CD8-positive, alpha-beta memory T cell (primary cell): ENCODE results near the gene CPXM2. TPM values are rescaled to one million over a fixed set of nuclear protein-coding genes. Genes with fewer than 3 reads are reported as not detected.

ENCODE experiments used
- CTCF ChIA-PET: fragments of 350-600 bp; sonication (Branson Sonifier 250); formaldehyde crosslinking; loops from one replicate; lab custom pipeline; 2021; ENCODE audit warnings: antibody characterized with exemption; lab: Charles Lee
- POLR2A ChIA-PET: fragments of 350-600 bp; sonication (Branson Sonifier 250); formaldehyde crosslinking; loops from one replicate; lab custom pipeline; 2021; ENCODE audit warnings: antibody characterized with exemption; lab: Charles Lee
- DNase-seq, 5 donors: peaks; one replicate each; pipeline versions ENCODE4 v3.0.0 to v3.0.0-alpha.2; 2020 to 2022; ENCODE audit warnings: mixed read lengths in 1 of 5
- H3K27ac ChIP-seq: one replicate; pipeline ENCODE4 v1.7.0; 2013; ENCODE audit warnings: low read depth, mild to moderate bottlenecking, low read length, moderate library complexity
- H3K27me3 ChIP-seq: 2 replicates; pipeline ENCODE4 v1.7.0; 2013; ENCODE audit warnings: low read length, mild to moderate bottlenecking; ENCODE audit not compliant: insufficient read depth, poor library complexity, severe bottlenecking
- H3K36me3 ChIP-seq: 2 replicates; pipeline ENCODE4 v1.7.0; 2013; ENCODE audit warnings: mild to moderate bottlenecking, low read length, moderate library complexity; ENCODE audit not compliant: insufficient read depth
- H3K4me1 ChIP-seq: 2 replicates; pipeline ENCODE4 v1.7.0; 2013; ENCODE audit warnings: mild to moderate bottlenecking, low read length, moderate library complexity; ENCODE audit not compliant: insufficient read depth
- H3K4me3 ChIP-seq: 2 replicates; pipeline ENCODE4 v1.7.0; 2013; ENCODE audit warnings: mild to moderate bottlenecking, low read length
- H3K9me3 ChIP-seq: 2 replicates; pipeline ENCODE4 v1.7.0; 2013; ENCODE audit warnings: mild to moderate bottlenecking, low read length
- H3K27ac Mint-ChIP-seq, 8 donors: one replicate each; pipeline ENCODE4 v1.8.0; 2020 to 2021; ENCODE audit warnings: mixed read lengths in 8 of 8, mild to moderate bottlenecking in 6 of 8, inconsistent platforms in 3 of 8, moderate library complexity in 3 of 8
- H3K27me3 Mint-ChIP-seq, 2 donors: one replicate each; pipeline ENCODE4 v1.8.0; 2020 to 2021; ENCODE audit warnings: mixed read lengths in 2 of 2, mild to moderate bottlenecking in 1 of 2, moderate library complexity in 1 of 2
- H3K36me3 Mint-ChIP-seq, 3 donors: one replicate each; pipeline ENCODE4 v1.8.0; 2020 to 2021; ENCODE audit warnings: mixed read lengths in 3 of 3, inconsistent platforms in 1 of 3, mild to moderate bottlenecking in 1 of 3
- H3K4me1 Mint-ChIP-seq, 3 donors: one replicate each; pipeline ENCODE4 v1.8.0; 2020 to 2021; ENCODE audit warnings: mixed read lengths in 3 of 3, inconsistent platforms in 1 of 3, mild to moderate bottlenecking in 1 of 3
- H3K4me3 Mint-ChIP-seq, 7 donors: one replicate each; pipeline ENCODE4 v1.8.0; 2020 to 2021; ENCODE audit warnings: mixed read lengths in 7 of 7, mild to moderate bottlenecking in 6 of 7, moderate library complexity in 4 of 7, inconsistent platforms in 2 of 7
- H3K9me3 Mint-ChIP-seq, 5 donors: one replicate each; pipeline ENCODE4 v1.8.0; 2020 to 2022; ENCODE audit warnings: mixed read lengths in 5 of 5, mild to moderate bottlenecking in 3 of 5, moderate library complexity in 2 of 5, inconsistent platforms in 1 of 5
- polyA plus RNA-seq: library from polyadenylated mRNA; unstranded; fragments of 300-500 nt; fragmentation: Illumina TruSeq; gene quantifications from one replicate; pipeline ENCODE4 v1.2.3, GENCODE V29; 2021
- total RNA-seq, 2 experiments: library from RNA; stranded (reverse); gene quantifications; one replicate each; pipeline ENCODE4 v1.2.3, GENCODE V29; 2021

CPXM2 gene
- total and polyA plus RNA-seq, 3 experiments from 2014 or later, result not detected

DNA sequence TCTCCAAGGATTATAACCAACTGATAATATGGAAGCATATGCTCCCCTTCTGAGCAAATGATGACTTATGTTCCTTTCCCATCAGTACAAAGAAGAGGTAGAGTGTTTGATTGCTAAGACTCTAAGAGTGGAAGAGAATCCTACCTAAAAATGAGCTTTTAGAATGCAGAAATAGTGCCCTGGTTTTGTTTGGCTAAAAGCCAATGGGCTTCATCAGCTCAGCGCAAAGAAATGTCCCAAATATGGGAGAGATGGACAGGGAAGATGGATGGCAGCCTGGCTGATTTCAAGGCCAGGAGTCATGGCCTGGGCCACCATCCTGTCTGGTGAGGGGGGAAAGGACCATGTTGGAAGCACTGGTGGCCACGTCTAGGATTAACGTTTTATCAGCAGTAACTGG lies 165.2 kb downstream of the CPXM2 start:
- Histone ChIP-seq H3K27ac (no peak overlapping the region), H3K9me3 (no peaks in the 10 kb centered on the region), H3K36me3 (no peaks in the 10 kb centered on the region), H3K27me3 (no peaks in the 10 kb centered on the region), H3K4me1 (no peaks in the 10 kb centered on the region), H3K4me3 (no peak overlapping the region)
- ChIA-PET POLR2A (no interaction called here), CTCF (no interaction called here)
- Mint-ChIP-seq H3K9me3 (peaks cover 0 to 8% (median 3%) of the 10 kb centered on the region in 5 donors), H3K4me3 (no peak overlapping the region), H3K36me3 (no peaks in the 10 kb centered on the region), H3K27me3 (peaks cover 0 to 3% of the 10 kb centered on the region in 2 donors), H3K4me1 (no peaks in the 10 kb centered on the region), H3K27ac (no peak overlapping the region)
- no peak for DNase-seq

DNA sequence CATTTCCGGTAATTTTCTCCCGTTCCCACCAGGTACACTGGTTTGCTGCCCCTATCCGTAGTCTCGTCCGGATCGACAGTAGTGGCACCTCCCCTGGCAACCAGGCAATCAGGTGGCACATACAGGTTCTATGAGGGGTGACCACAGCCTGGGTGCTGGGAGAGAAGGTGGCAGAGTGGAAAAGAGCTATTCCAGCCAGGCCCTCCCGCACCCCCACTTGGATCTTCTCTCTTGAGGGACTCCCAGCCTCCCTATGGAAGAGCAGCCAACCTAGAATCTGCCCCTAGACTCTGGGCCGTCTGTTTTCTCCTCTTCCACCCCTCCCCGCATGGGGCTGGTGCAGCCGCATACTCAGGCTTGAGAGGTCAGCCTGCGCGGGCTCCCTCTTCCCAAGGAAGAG lies 166.9 kb downstream of the CPXM2 start:
- Histone ChIP-seq H3K9me3 (no peaks in the 10 kb centered on the region), H3K4me1 (no peaks in the 10 kb centered on the region), H3K27ac (no peak overlapping the region), H3K27me3 (no peaks in the 10 kb centered on the region), H3K4me3 (no peak overlapping the region), H3K36me3 (no peaks in the 10 kb centered on the region)
- POLR2A ChIA-PET, result no interaction called here
- Mint-ChIP-seq H3K4me3 (no peak overlapping the region), H3K36me3 (no peaks in the 10 kb centered on the region), H3K27ac (no peak overlapping the region), H3K27me3 (peaks cover 0 to 3% of the 10 kb centered on the region in 2 donors), H3K4me1 (no peaks in the 10 kb centered on the region), H3K9me3 (peaks cover 0 to 8% (median 3%) of the 10 kb centered on the region in 5 donors)
- CTCF ChIA-PET, result no interaction called here
- DNase-seq, result no peak

DNA sequence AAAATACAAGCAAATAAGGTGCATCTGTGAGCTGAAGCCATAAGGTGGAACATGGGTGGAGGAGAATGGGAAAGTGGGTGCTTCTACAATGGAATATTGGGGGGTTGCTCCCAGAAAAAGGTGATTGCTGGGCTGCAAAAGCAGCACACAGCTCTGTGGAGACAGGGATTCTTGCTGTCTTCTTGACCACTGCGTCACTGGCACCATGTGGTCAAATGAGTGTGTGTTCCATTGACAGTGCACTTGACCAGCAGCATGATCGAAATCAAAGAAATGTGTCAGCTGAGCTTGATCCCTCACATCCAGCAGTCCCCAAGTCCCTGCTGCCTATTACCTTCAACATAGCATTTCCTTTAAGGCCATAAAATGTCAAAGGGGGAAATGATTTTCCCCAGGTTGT lies 169.3 kb downstream of the CPXM2 start:
- H3K4me1 Mint-ChIP-seq, result no peaks in the 10 kb centered on the region
- Histone ChIP-seq H3K36me3 (no peaks in the 10 kb centered on the region), H3K27me3 (no peaks in the 10 kb centered on the region), H3K4me3 (no peak overlapping the region), H3K9me3 (no peaks in the 10 kb centered on the region), H3K27ac (no peak overlapping the region), H3K4me1 (no peaks in the 10 kb centered on the region)
- H3K36me3 Mint-ChIP-seq, result no peaks in the 10 kb centered on the region
- no peak overlapping the region for H3K4me3 Mint-ChIP-seq
- no peaks in the 10 kb centered on the region for H3K27me3 Mint-ChIP-seq
- POLR2A ChIA-PET, result no interaction called here
- peaks cover 0 to 4% (median 0%) of the 10 kb centered on the region in 5 donors for H3K9me3 Mint-ChIP-seq
- CTCF ChIA-PET, result no interaction called here
- H3K27ac Mint-ChIP-seq, result no peak overlapping the region
- DNase-seq, result no peak

DNA sequence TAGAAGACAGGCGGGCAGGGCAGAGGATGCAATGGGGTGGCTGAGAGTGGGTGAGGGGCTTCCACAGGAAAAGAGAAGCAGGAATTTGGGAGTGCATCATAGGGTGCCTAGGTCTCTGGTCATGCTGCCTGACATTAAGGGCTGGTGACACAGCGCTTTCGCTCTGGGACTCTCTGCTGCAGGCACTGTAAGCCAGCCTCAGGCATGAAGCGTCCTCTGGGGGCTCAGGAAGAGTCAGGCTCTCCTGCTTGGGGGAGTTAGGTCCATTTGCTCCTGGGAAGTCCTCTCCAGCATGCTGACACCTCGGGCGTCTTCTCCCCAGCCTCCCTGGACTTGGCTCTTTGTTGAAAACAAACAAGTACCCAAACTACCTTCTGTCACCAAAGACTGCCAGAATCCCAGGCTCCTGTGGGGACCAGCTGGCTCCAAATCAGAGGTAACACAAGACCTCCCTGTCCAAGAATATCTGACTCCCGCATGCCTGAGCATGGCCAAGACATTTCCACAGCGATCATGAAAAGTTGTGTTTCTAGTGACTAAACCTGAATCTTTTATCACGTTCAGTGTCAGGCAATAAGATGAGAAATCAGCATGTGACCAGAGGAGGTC lies 170.1 kb downstream of the CPXM2 start:
- peaks cover 0 to 2% of the 10 kb centered on the region in 2 donors for H3K27me3 Mint-ChIP-seq
- Histone ChIP-seq H3K36me3 (no peaks in the 10 kb centered on the region), H3K9me3 (no peaks in the 10 kb centered on the region), H3K27ac (no peak overlapping the region), H3K4me3 (no peak overlapping the region), H3K4me1 (no peaks in the 10 kb centered on the region), H3K27me3 (no peaks in the 10 kb centered on the region)
- H3K9me3 Mint-ChIP-seq, result peaks cover 0 to 4% (median 0%) of the 10 kb centered on the region in 5 donors
- H3K4me3 Mint-ChIP-seq, result no peak overlapping the region
- ChIA-PET POLR2A (no interaction called here), CTCF (no interaction called here)
- DNase-seq, result no peak
- H3K4me1 Mint-ChIP-seq, result no peaks in the 10 kb centered on the region
- H3K36me3 Mint-ChIP-seq, result no peaks in the 10 kb centered on the region
- H3K27ac Mint-ChIP-seq, result no peak overlapping the region

DNA sequence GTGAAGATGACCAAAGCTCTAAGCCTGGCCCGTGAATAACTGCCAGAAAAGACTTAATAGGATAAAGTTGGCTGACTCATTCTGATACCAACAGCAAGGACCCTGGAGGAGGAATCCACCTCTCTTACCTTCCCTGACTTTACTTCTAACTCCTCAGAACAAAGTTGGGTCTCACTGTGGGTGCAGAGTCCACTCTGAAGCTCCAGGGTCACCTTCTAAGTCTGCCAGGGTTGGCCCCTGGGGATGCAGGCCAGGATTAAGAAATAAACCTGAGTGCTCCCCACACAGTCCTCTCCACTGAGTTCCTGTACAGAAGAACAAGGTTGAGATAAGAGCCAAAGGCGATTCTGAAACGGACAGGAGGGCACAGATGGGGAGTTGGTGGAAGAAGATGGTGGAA lies 171.1 kb downstream of the CPXM2 start:
- Mint-ChIP-seq H3K9me3 (peaks cover 0 to 4% (median 0%) of the 10 kb centered on the region in 5 donors), H3K27me3 (peaks cover under 1 to 2% of the 10 kb centered on the region in 2 donors)
- CTCF ChIA-PET, result no interaction called here

DNA sequence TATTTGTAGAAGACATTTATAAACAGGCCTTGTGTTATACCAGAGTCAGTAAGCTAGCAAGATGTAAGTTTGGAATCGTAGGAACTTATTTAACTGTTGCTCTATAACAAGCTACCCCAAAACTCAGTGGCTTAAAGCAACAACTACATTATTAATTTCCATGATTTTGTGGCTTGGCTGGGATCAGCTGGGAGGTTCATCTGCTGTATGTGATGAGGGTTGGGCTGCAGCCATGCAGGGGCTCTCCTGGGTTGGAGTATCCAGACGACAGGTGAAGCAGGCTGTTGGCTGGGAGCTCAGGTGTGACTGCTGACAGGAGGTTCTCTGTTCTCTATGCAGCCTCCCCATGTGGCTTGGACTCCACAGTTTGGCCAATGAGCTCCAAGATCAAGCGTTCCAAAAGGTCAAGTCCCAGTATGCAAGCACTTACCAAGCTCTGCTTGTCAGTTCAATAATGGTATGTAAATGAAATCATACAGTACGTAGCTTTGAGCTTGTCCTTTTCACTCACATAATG lies 173.0 kb downstream of the CPXM2 start:
- no peaks in the 10 kb centered on the region for H3K4me1 Mint-ChIP-seq
- Histone ChIP-seq H3K27ac (no peak overlapping the region), H3K4me3 (no peak overlapping the region), H3K27me3 (no peaks in the 10 kb centered on the region), H3K36me3 (no peaks in the 10 kb centered on the region), H3K9me3 (no peaks in the 10 kb centered on the region), H3K4me1 (no peaks in the 10 kb centered on the region)
- peaks cover 2 to 5% of the 10 kb centered on the region in 2 donors for H3K27me3 Mint-ChIP-seq
- ChIA-PET POLR2A (no interaction called here), CTCF (interaction anchor here (0.8 to 1.4 kb wide), 2 partner anchors 14 to 18 kb away, joined by 3 read pairs; no protein-coding TSS in a partner anchor)
- H3K27ac Mint-ChIP-seq, result no peak overlapping the region
- no peak for DNase-seq
- H3K36me3 Mint-ChIP-seq, result no peaks in the 10 kb centered on the region
- peaks cover 0 to 2% (median 0%) of the 10 kb centered on the region in 5 donors for H3K9me3 Mint-ChIP-seq
- no peak overlapping the region for H3K4me3 Mint-ChIP-seq

More for the DNA sequence above, 171.1 kb downstream of the CPXM2 start:
- Mint-ChIP-seq H3K4me1 (no peaks in the 10 kb centered on the region), H3K36me3 (no peaks in the 10 kb centered on the region), H3K27ac (no peak overlapping the region), H3K4me3 (no peak overlapping the region)
- H3K36me3 ChIP-seq, result no peaks in the 10 kb centered on the region
- H3K4me3 ChIP-seq, result no peak overlapping the region
- H3K27ac ChIP-seq, result no peak overlapping the region
- no peaks in the 10 kb centered on the region for H3K9me3 ChIP-seq
- POLR2A ChIA-PET, result no interaction called here
- DNase-seq, result no peak
- no peaks in the 10 kb centered on the region for H3K27me3 ChIP-seq
- H3K4me1 ChIP-seq, result no peaks in the 10 kb centered on the region

DNA sequence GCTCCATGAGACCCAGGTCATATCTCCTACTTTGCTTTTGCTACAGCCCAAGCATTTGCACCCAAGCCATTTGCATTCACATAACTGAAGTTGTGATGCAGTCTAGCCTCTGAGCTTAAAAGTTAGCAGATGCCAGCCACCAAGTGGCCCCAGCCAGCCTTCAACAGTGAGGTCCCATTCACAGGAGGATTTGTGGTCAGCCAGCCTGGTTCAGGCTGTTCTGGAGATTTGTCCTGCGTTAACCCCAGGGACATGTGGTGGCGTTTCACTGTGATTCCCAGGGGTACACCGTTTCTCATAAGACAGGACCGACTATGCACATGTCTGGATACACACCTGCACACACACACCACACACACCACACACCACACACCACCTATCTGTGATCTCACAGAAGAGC lies 174.3 kb downstream of the CPXM2 start:
- Histone ChIP-seq H3K4me3 (no peak overlapping the region), H3K9me3 (no peaks in the 10 kb centered on the region), H3K27me3 (no peaks in the 10 kb centered on the region), H3K4me1 (no peaks in the 10 kb centered on the region), H3K36me3 (no peaks in the 10 kb centered on the region), H3K27ac (no peak overlapping the region)
- Mint-ChIP-seq H3K9me3 (peaks cover 0 to 2% (median 0%) of the 10 kb centered on the region in 5 donors), H3K4me3 (no peak overlapping the region), H3K27me3 (peaks cover 2 to 5% of the 10 kb centered on the region in 2 donors), H3K36me3 (no peaks in the 10 kb centered on the region), H3K27ac (no peak overlapping the region), H3K4me1 (no peaks in the 10 kb centered on the region)
- CTCF ChIA-PET, result no interaction called here
- no peak for DNase-seq
- POLR2A ChIA-PET, result no interaction called here

DNA sequence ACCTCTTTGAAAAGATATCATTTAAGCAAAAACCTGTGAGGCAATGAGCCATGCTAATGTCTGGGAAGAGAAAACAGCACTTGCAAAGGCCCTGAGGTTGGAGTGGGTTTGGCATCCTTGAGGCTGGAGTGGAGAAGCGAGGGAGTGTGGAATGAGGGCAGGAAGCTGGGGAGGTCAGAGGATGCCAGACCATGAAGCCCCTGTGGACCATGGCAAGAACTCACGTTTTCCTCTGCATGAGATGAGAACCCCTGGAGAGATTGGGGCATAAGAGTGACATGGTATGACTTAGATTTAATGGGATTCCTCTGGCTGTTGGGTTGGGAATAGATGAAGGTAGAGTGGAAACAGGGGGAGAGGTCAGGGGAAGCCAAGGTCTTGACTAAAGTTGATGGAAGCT lies 176.1 kb downstream of the CPXM2 start:
- H3K27me3 ChIP-seq, result no peaks in the 10 kb centered on the region
- ChIA-PET POLR2A (no interaction called here), CTCF (no interaction called here)
- no peaks in the 10 kb centered on the region for H3K4me1 Mint-ChIP-seq
- H3K9me3 Mint-ChIP-seq, result peaks cover 0 to 1% (median 0%) of the 10 kb centered on the region in 5 donors
- no peak for DNase-seq
- no peaks in the 10 kb centered on the region for H3K9me3 ChIP-seq
- H3K36me3 Mint-ChIP-seq, result no peaks in the 10 kb centered on the region
- no peak overlapping the region for H3K27ac Mint-ChIP-seq
- no peak overlapping the region for H3K4me3 ChIP-seq
- H3K36me3 ChIP-seq, result no peaks in the 10 kb centered on the region
- no peak overlapping the region for H3K4me3 Mint-ChIP-seq
- H3K4me1 ChIP-seq, result no peaks in the 10 kb centered on the region
- peaks cover 2 to 5% of the 10 kb centered on the region in 2 donors for H3K27me3 Mint-ChIP-seq
- no peak overlapping the region for H3K27ac ChIP-seq
